Measurements from ENCODE around the gene UGT1A1.

DNA sequence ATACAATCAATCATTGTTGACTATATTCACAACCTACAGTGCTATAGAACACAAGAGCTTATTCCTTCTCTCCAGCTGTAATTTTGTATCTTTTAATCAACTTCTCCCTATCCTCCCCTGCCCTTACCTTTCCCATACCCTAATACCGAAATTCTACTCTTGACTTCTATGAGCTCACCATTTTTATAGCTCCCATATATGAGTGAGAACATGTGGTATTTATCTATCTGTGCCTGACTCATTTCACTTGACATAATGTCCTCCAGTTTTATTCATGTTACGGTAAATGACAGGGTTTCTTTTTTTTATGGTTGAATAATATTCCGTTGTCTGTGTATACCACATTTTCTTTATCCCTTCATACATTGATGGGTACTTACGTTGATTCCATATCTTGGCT, 20.7 kb downstream of the UGT1A1 start:
- TF ChIP-seq BCOR (IDR thresholded peaks at IDR 0.05) (no peak), GABPB2 (CRISPR knock-in tag; conservative IDR thresholded peaks at IDR 0.05) (no peak), GABPA (tag; conservative IDR thresholded peaks at IDR 0.05; ENCODE audit: low read depth) (no peak), ZNF263 (CRISPR knock-in tag; IDR thresholded peaks at IDR 0.05; ENCODE audit: borderline replicate concordance) (no peak), ZNF239 (CRISPR knock-in tag; IDR thresholded peaks at IDR 0.05) (no peak)
- TF ChIP-seq, protein P1, sequence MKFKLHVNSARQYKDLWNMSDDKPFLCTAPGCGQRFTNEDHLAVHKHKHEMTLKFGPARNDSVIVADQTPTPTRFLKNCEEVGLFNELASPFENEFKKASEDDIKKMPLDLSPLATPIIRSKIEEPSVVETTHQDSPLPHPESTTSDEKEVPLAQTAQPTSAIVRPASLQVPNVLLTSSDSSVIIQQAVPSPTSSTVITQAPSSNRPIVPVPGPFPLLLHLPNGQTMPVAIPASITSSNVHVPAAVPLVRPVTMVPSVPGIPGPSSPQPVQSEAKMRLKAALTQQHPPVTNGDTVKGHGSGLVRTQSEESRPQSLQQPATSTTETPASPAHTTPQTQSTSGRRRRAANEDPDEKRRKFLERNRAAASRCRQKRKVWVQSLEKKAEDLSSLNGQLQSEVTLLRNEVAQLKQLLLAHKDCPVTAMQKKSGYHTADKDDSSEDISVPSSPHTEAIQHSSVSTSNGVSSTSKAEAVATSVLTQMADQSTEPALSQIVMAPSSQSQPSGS (CRISPR knock-in tag; IDR thresholded peaks at IDR 0.05): no peak
